Measurements from ENCODE around the gene ELL2.

DNA sequence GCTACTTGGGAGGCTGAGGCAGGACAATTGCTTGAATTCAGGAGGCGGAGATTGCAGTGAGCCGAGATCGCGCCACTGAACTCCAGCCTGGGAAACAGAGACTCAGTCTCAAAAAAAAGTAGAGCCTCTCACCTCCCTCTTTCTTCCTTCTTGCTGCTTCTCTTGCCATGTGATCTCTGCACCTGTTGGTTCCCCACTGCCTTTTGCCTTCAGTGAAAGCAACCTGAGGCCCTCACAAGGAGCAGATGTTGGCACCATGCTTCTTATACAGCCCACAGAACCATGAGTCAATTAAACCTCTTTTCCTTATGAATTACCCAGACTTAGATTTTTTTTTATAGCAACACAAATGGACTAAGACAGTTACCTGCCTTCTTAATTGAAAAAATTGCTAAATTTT lies 93.5 kb downstream of the ELL2 start:
- TF ChIP-seq TOE1 (IDR thresholded peaks at IDR 0.05; ENCODE audit: borderline replicate concordance) = no peak
- no peak for TF ChIP-seq TOE1 (CRISPR knock-in tag; IDR thresholded peaks at IDR 0.05; ENCODE audit: borderline replicate concordance, low read depth)
- no peak for TF ChIP-seq SRF (CRISPR knock-in tag; IDR thresholded peaks at IDR 0.05)
- TF ChIP-seq HDAC2 (IDR thresholded peaks at IDR 0.05) = no peak
- TF ChIP-seq FIP1L1 (IDR thresholded peaks at IDR 0.05; ENCODE audit: low read depth, low read length, poor library complexity, severe bottlenecking) = no peak
- no peak for TF ChIP-seq TAF1 (IDR thresholded peaks at IDR 0.05; ENCODE audit: control insufficient read depth, extremely low read depth, insufficient read depth, low read length, severe bottlenecking)
- TF ChIP-seq, protein P1, sequence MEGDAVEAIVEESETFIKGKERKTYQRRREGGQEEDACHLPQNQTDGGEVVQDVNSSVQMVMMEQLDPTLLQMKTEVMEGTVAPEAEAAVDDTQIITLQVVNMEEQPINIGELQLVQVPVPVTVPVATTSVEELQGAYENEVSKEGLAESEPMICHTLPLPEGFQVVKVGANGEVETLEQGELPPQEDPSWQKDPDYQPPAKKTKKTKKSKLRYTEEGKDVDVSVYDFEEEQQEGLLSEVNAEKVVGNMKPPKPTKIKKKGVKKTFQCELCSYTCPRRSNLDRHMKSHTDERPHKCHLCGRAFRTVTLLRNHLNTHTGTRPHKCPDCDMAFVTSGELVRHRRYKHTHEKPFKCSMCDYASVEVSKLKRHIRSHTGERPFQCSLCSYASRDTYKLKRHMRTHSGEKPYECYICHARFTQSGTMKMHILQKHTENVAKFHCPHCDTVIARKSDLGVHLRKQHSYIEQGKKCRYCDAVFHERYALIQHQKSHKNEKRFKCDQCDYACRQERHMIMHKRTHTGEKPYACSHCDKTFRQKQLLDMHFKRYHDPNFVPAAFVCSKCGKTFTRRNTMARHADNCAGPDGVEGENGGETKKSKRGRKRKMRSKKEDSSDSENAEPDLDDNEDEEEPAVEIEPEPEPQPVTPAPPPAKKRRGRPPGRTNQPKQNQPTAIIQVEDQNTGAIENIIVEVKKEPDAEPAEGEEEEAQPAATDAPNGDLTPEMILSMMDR (IDR thresholded peaks at IDR 0.05 in 2 of 3, conservative IDR thresholded peaks at IDR 0.05 in 1 of 3; ENCODE audit: insufficient read depth in 2 of 3, low read depth in 1 of 3, low read length in 3 of 3) = no peak
- TF ChIP-seq NR1H2 (CRISPR knock-in tag; IDR thresholded peaks at IDR 0.05) = no peak
- no peak for TF ChIP-seq RBBP5 (IDR thresholded peaks at IDR 0.05; ENCODE audit: borderline replicate concordance, insufficient read depth, low read length, poor library complexity, severe bottlenecking)
- TF ChIP-seq, protein P2, sequence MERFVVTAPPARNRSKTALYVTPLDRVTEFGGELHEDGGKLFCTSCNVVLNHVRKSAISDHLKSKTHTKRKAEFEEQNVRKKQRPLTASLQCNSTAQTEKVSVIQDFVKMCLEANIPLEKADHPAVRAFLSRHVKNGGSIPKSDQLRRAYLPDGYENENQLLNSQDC (CRISPR knock-in tag; IDR thresholded peaks at IDR 0.05) = no peak
- TF ChIP-seq KDM4B (IDR thresholded peaks at IDR 0.05; ENCODE audit: borderline replicate concordance in 2 of 2, low read depth in 1 of 2) = no peak
- no peak for TF ChIP-seq GATA2 (CRISPR knock-in tag; IDR thresholded peaks at IDR 0.05)

All from K562 (cell line).